Transverse colon (tissue), 4 donors: ENCODE measurements around the gene RGS11. TPM values are rescaled to one million over a fixed set of nuclear protein-coding genes. Genes with fewer than 3 reads are reported as not detected.
A peak's percentile ranks its signal among the peaks of the same experiment; 100 is the strongest.

Source experiments
- DNase-seq: peaks from one replicate; pipeline ENCODE4 v3.0.0-alpha.2; 2019
- H3K27ac ChIP-seq, 4 donors: fragments of 200-600 bp; sonication (generic); 2 replicates each; pipeline ENCODE4 v1.5.1; 2016 to 2018; ENCODE audit warnings: inconsistent platforms in 4 of 4
- H3K27me3 ChIP-seq: fragments of 200-600 bp; sonication (generic); 2 replicates; pipeline ENCODE4 v1.5.1; 2017; ENCODE audit warnings: inconsistent platforms
- H3K36me3 ChIP-seq, 4 donors: fragments of 200-600 bp; sonication (generic); 2 replicates each; pipeline ENCODE4 v1.5.1; 2017 to 2019; ENCODE audit warnings: inconsistent platforms in 4 of 4
- H3K4me1 ChIP-seq, 4 donors: fragments of 200-600 bp; sonication (generic); 2 replicates each; pipeline ENCODE4 v1.5.1; 2017 to 2020; ENCODE audit warnings: inconsistent platforms in 4 of 4
- H3K4me3 ChIP-seq, 4 donors: fragments of 200-600 bp; sonication (generic); 1 replicate in 1 of 4; 2 replicates in 3 of 4; pipeline versions ENCODE4 v1.5.1 to v1.6.1; 2017 to 2019; ENCODE audit warnings: inconsistent platforms in 4 of 4
- H3K9me3 ChIP-seq, 2 donors: fragments of 200-600 bp; sonication (generic); 2 replicates each; pipeline ENCODE4 v1.5.1; 2017 to 2019; ENCODE audit warnings: inconsistent platforms in 2 of 2
- CTCF ChIP-seq, 5 experiments: fragments of 200-600 bp in 3 of 5; fragments of 450-650 bp in 2 of 5; sonication (generic) in 3 of 5; IDR thresholded peaks; 1 replicate in 2 of 5; 2 replicates in 3 of 5; pipeline ENCODE4 v1.5.1; 2016 to 2017; ENCODE audit warnings: antibody characterized with exemption in 5 of 5, inconsistent platforms in 3 of 5, mild to moderate bottlenecking in 2 of 5, moderate library complexity in 1 of 5
- EP300 ChIP-seq: sonication (generic); formaldehyde crosslinking; IDR thresholded peaks from one replicate; pipeline ENCODE4 v1.6.1; 2017; ENCODE audit warnings: antibody characterized with exemption, low read depth
- POLR2A ChIP-seq: fragments of 450-650 bp; IDR thresholded peaks from one replicate; pipeline ENCODE4 v1.6.1; 2016; ENCODE audit warnings: antibody characterized with exemption, mild to moderate bottlenecking, moderate library complexity
- POLR2AphosphoS5 ChIP-seq, 3 donors: sonication (generic); formaldehyde crosslinking; IDR thresholded peaks; one replicate each; pipeline ENCODE4 v1.6.1; 2016; ENCODE audit warnings: antibody characterized with exemption in 3 of 3
- WGBS, 2 donors: methylation state at CpG; one replicate each; pipeline ENCODE4 v1.1.5; 2018; ENCODE audit warnings: low coverage in 1 of 2; 5-methylcytosine and 5-hydroxymethylcytosine counted together
- in situ Hi-C, 4 donors: fragments of 200-750 bp; cut with MboI; loops; one replicate each; pipeline versions ENCODE4 v1.15.0 to v1.15.1; 2017; ENCODE audit warnings: low sequenced_read_pairs in 3 of 4, low pct_ligation_motif_present in 1 of 4, low pct_unique_long_range_greater_than_20kb in 1 of 4
- intact Hi-C: fragments of 100-400 bp; cut with DNase I; formaldehyde crosslinking; loops from one replicate; pipeline ENCODE4 v1.15.1; 2023; ENCODE audit warnings: low total_unique reads
- total RNA-seq, 4 donors: library from RNA; depleted of rRNA; stranded (reverse); fragments of >200 nt; gene quantifications; one replicate each; pipeline ENCODE4 v1.1.0, GENCODE V29; 2016

The RGS11 gene
- total RNA-seq, 4 donors from 2014 or later, result 2.0 to 24.3 (median 6.7) TPM

- intact Hi-C loops (no loop called here), in situ Hi-C loops (no loop called here)
- Histone ChIP-seq H3K27ac (no peak overlapping the region), H3K27me3 (no peaks in the 10 kb centered on the region), H3K4me1 (no peaks in the 10 kb centered on the region), H3K9me3 (no peaks in the 10 kb centered on the region), H3K36me3 (peaks cover 0 to 9% (median 1%) of the 10 kb centered on the region in 4 donors), H3K4me3 (no peak overlapping the region)
- DNase-seq, result no peak
- 85% methylated on average over 21 of the region's 21 CpGs; no CpG with 5 or more reads in 1 of the 2 donors for WGBS, 2 donors
- no peak for TF ChIP-seq POLR2A
- no peak for TF ChIP-seq CTCF (IDR thresholded peaks at IDR 0.05)
- TF ChIP-seq POLR2AphosphoS5 (IDR thresholded peaks at IDR 0.05), result no peak
- no peak for TF ChIP-seq EP300
Measured at GRCh38 chr16:307691-308312, 32.1 kb upstream of the RGS11 start.

- no peak overlapping the region for H3K4me3 ChIP-seq
Measured at GRCh38 chr16:306911-307370, 31.2 kb upstream of the RGS11 start.

GRCh38 chr16:305916-306626, 30.3 kb upstream of the RGS11 start:
- H3K27me3 ChIP-seq, result no peaks in the 10 kb centered on the region
- H3K9me3 ChIP-seq, result no peaks in the 10 kb centered on the region
- no peak overlapping the region for H3K4me3 ChIP-seq
- TF ChIP-seq POLR2A (no peak), EP300 (no peak), POLR2AphosphoS5 (IDR thresholded peaks at IDR 0.05) (no peak), CTCF (IDR thresholded peaks at IDR 0.05) (no peak)
- WGBS, 2 donors, result 89 to 100% methylated on average over 7 to 19 of the region's 19 CpGs
- no peaks in the 10 kb centered on the region for H3K4me1 ChIP-seq
- H3K27ac ChIP-seq, result no peak overlapping the region
- in situ Hi-C loops, result no loop called here
- H3K36me3 ChIP-seq, result peaks cover 0 to 8% (median 4%) of the 10 kb centered on the region in 4 donors
- intact Hi-C loops, result no loop called here
- no peak for DNase-seq

More at GRCh38 chr16:306911-307370, 31.2 kb upstream of the RGS11 start:
- Histone ChIP-seq H3K27me3 (no peaks in the 10 kb centered on the region), H3K27ac (no peak overlapping the region), H3K36me3 (peaks cover 0 to 8% (median 4%) of the 10 kb centered on the region in 4 donors), H3K4me1 (no peaks in the 10 kb centered on the region), H3K9me3 (no peaks in the 10 kb centered on the region)
- TF ChIP-seq EP300 (no peak), POLR2A (no peak), POLR2AphosphoS5 (IDR thresholded peaks at IDR 0.05) (no peak), CTCF (IDR thresholded peaks at IDR 0.05) (no peak)
- in situ Hi-C loops (no loop called here), intact Hi-C loops (no loop called here)
- WGBS, 2 donors, result 60 to 81% methylated on average over 1 to 10 of the region's 17 CpGs
- DNase-seq, result no peak

- intact Hi-C loops (no loop called here), in situ Hi-C loops (no loop called here)
- H3K27ac ChIP-seq, result no peak overlapping the region
- peak in 2 of 5 experiments; percentile 10 to 20 for TF ChIP-seq CTCF (IDR thresholded peaks at IDR 0.05)
- no peak for TF ChIP-seq POLR2A
- no peaks in the 10 kb centered on the region for H3K27me3 ChIP-seq
- no peaks in the 10 kb centered on the region for H3K4me1 ChIP-seq
- no peak overlapping the region for H3K4me3 ChIP-seq
- H3K9me3 ChIP-seq, result no peaks in the 10 kb centered on the region
- H3K36me3 ChIP-seq, result peaks cover 0 to 8% (median 4%) of the 10 kb centered on the region in 4 donors
- no peak for DNase-seq
- WGBS, 2 donors, result 92 to 100% methylated on average over 1 to 43 of the region's 43 CpGs
Measured at GRCh38 chr16:303760-304505, 28.2 kb upstream of the RGS11 start.
